ENCODE results near the gene ATG10. TPM values are rescaled to one million over a fixed set of nuclear protein-coding genes. Genes with fewer than 3 reads are reported as not detected.

Gene ATG10
- total and polyA plus RNA-seq, 2 of the 13 experiments (the other 11 are each of a cell fraction or from before 2014, with no cell fraction given) = 2.0 to 5.7 TPM

DNA sequence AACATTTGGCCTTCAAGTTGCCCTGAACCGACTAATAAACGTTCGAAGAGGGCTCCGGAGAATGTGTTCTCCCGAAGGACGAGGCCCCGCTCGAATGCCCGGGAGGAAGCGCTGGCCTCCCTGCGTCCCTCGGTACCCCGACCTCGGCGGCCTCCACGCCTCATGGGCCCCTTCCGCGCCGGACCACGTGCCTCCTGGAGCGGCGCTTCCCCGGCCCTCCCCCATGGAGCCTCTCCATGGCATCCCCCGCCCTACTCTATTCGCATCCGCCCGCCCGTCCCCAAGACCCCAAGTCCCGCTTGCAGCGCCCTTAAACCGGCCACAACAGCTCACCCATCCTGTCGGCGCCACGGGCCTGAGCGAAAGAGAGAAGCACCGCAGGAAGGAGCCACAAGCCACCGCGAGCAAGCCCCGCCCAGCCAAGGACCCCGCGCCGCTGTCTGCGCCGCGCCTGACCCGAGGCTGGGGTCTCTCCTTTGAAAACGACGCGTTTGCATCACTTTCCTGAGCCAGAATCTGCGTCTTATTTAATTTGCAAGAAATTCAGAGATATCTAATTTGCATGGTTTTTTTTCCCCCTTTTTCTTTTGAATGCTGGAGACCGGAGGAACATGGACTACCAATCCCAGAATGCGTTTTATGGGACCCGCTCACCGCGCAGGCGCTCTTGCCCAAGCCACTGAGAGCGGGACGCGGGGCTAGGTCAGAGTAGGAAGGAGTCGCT is 306.3 kb downstream of the ATG10 start, which contains the start of gene RPS23 (continued):
- TF ChIP-seq ESRRA (CRISPR knock-in tag; IDR thresholded peaks at IDR 0.05; ENCODE audit: low read depth) (no peak), ZNF768 (CRISPR knock-in tag; IDR thresholded peaks at IDR 0.05) (peak; percentile 69; the same call in 1 of the 2 replicates), ZNF747 (CRISPR knock-in tag; IDR thresholded peaks at IDR 0.05; ENCODE audit: borderline replicate concordance) (no peak), PLRG1 (conservative IDR thresholded peaks at IDR 0.05) (no peak), THAP7 (CRISPR knock-in tag; IDR thresholded peaks at IDR 0.05) (no peak), DR1 (CRISPR knock-in tag; IDR thresholded peaks at IDR 0.05) (peak; percentile 90), ZBTB34 (CRISPR knock-in tag; IDR thresholded peaks at IDR 0.05) (no peak), ZNF430 (CRISPR knock-in tag; IDR thresholded peaks at IDR 0.05) (peak; percentile 75; the same call in 1 of the 2 replicates), MAFK (conservative IDR thresholded peaks at IDR 0.05 in 1 of 2, IDR thresholded peaks at IDR 0.05 in 1 of 2; ENCODE audit: low read length in 2 of 2) (no peak), NFAT5 (CRISPR knock-in tag; IDR thresholded peaks at IDR 0.05) (peak; percentile 73; the same call in 1 of the 2 replicates), ZNF337 (CRISPR knock-in tag; IDR thresholded peaks at IDR 0.05; ENCODE audit: borderline replicate concordance, low read depth) (0 out of 2 replicates have a peak, but pooled peaks have one; percentile 15)
- TF ChIP-seq, protein P1, sequence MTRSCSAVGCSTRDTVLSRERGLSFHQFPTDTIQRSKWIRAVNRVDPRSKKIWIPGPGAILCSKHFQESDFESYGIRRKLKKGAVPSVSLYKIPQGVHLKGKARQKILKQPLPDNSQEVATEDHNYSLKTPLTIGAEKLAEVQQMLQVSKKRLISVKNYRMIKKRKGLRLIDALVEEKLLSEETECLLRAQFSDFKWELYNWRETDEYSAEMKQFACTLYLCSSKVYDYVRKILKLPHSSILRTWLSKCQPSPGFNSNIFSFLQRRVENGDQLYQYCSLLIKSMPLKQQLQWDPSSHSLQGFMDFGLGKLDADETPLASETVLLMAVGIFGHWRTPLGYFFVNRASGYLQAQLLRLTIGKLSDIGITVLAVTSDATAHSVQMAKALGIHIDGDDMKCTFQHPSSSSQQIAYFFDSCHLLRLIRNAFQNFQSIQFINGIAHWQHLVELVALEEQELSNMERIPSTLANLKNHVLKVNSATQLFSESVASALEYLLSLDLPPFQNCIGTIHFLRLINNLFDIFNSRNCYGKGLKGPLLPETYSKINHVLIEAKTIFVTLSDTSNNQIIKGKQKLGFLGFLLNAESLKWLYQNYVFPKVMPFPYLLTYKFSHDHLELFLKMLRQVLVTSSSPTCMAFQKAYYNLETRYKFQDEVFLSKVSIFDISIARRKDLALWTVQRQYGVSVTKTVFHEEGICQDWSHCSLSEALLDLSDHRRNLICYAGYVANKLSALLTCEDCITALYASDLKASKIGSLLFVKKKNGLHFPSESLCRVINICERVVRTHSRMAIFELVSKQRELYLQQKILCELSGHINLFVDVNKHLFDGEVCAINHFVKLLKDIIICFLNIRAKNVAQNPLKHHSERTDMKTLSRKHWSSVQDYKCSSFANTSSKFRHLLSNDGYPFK (CRISPR knock-in tag; IDR thresholded peaks at IDR 0.05; ENCODE audit: borderline replicate concordance) = peak; percentile 72; the same call in 1 of the 2 replicates
